Activated B cell treated with CpG ODN at 0.5 μM for 24 hours (primary cell): Measurements from ENCODE around the gene TRPC4. TPM values are rescaled to one million over a fixed set of nuclear protein-coding genes. Genes with fewer than 3 reads are reported as not detected.

Experiments used
- ATAC-seq: fragments of 200-7000 bp; cut with Tn5 transposase; one replicate; pipeline ENCODE4 v1.10.0; 2021; ENCODE audit warnings: low read depth, mild to moderate bottlenecking, moderate library complexity
- CTCF ChIA-PET: fragments of 350-600 bp; sonication (Branson Sonifier 250); formaldehyde crosslinking; loops from one replicate; lab custom pipeline; 2021; ENCODE audit warnings: antibody characterized with exemption; lab: Charles Lee
- POLR2A ChIA-PET: fragments of 350-600 bp; sonication (Branson Sonifier 250); formaldehyde crosslinking; loops from one replicate; lab custom pipeline; 2021; ENCODE audit warnings: antibody characterized with exemption; lab: Charles Lee
- DNase-seq: peaks from one replicate; pipeline ENCODE4 v3.0.0; 2022
- H3K27ac Mint-ChIP-seq: one replicate; pipeline ENCODE4 v1.8.0; 2020; ENCODE audit warnings: mixed read lengths
- H3K27me3 Mint-ChIP-seq: one replicate; pipeline ENCODE4 v1.8.0; 2021; ENCODE audit warnings: mixed read lengths
- H3K36me3 Mint-ChIP-seq: one replicate; pipeline ENCODE4 v1.8.0; 2021; ENCODE audit warnings: low read depth, mixed read lengths
- H3K4me1 Mint-ChIP-seq: one replicate; pipeline ENCODE4 v1.8.0; 2021; ENCODE audit warnings: mixed read lengths
- H3K4me3 Mint-ChIP-seq: one replicate; pipeline ENCODE4 v1.8.0; 2020; ENCODE audit warnings: mild to moderate bottlenecking, mixed read lengths
- H3K9me3 Mint-ChIP-seq: one replicate; pipeline ENCODE4 v1.8.0; 2020; ENCODE audit warnings: mixed read lengths
- CTCF ChIP-seq: fragments of 200-600 bp; IDR thresholded peaks from one replicate; pipeline ENCODE4 v1.8.0; 2022; ENCODE audit warnings: antibody characterized with exemption, mild to moderate bottlenecking
- intact Hi-C: fragments of 100-400 bp; cut with micrococcal nuclease; formaldehyde crosslinking; loops from one replicate; pipeline ENCODE4 v1.15.1; 2024
- total RNA-seq: library from RNA; stranded (reverse); gene quantifications from 2 replicates; pipeline ENCODE4 v1.2.3, GENCODE V29; 2022

TRPC4 gene
- total RNA-seq, 1 donor from 2014 or later = not detected

GRCh38 chr13:37657134-37657533 lies 212.4 kb downstream of the TRPC4 start:
- no peaks in the 10 kb centered on the region for H3K4me1 Mint-ChIP-seq
- ChIA-PET POLR2A (no interaction called here), CTCF (no interaction called here)
- DNase-seq = no peak
- H3K4me3 Mint-ChIP-seq = no peak overlapping the region
- TF ChIP-seq CTCF = no peak
- intact Hi-C loops = no loop called here
- no peaks in the 10 kb centered on the region for H3K36me3 Mint-ChIP-seq
- H3K27ac Mint-ChIP-seq = no peak overlapping the region
- H3K9me3 Mint-ChIP-seq = no peaks in the 10 kb centered on the region
- H3K27me3 Mint-ChIP-seq = no peaks in the 10 kb centered on the region
- ATAC-seq = no peak

GRCh38 chr13:37656247-37656940 lies 213.2 kb downstream of the TRPC4 start:
- no peaks in the 10 kb centered on the region for H3K4me1 Mint-ChIP-seq
- no peaks in the 10 kb centered on the region for H3K27me3 Mint-ChIP-seq
- ATAC-seq (no peak), DNase-seq (no peak)
- H3K36me3 Mint-ChIP-seq = no peaks in the 10 kb centered on the region
- no peaks in the 10 kb centered on the region for H3K9me3 Mint-ChIP-seq
- POLR2A ChIA-PET = no interaction called here
- H3K27ac Mint-ChIP-seq = no peak overlapping the region
- TF ChIP-seq CTCF = no peak
- CTCF ChIA-PET = no interaction called here
- intact Hi-C loops = no loop called here
- H3K4me3 Mint-ChIP-seq = no peak overlapping the region

GRCh38 chr13:37652596-37652995 lies 217.0 kb downstream of the TRPC4 start:
- Mint-ChIP-seq H3K4me3 (no peak overlapping the region), H3K36me3 (no peaks in the 10 kb centered on the region), H3K27me3 (no peaks in the 10 kb centered on the region), H3K9me3 (no peaks in the 10 kb centered on the region), H3K27ac (no peak overlapping the region), H3K4me1 (no peaks in the 10 kb centered on the region)
- no peak for TF ChIP-seq CTCF
- POLR2A ChIA-PET = no interaction called here
- DNase-seq = no peak
- intact Hi-C loops = no loop called here
- CTCF ChIA-PET = no interaction called here
- ATAC-seq = no peak

GRCh38 chr13:37651891-37652290 lies 217.7 kb downstream of the TRPC4 start:
- no peak overlapping the region for H3K27ac Mint-ChIP-seq
- POLR2A ChIA-PET = no interaction called here
- DNase-seq = no peak
- ATAC-seq = no peak
- no peak overlapping the region for H3K4me3 Mint-ChIP-seq
- intact Hi-C loops = no loop called here
- TF ChIP-seq CTCF = no peak
- CTCF ChIA-PET = no interaction called here
- no peaks in the 10 kb centered on the region for H3K36me3 Mint-ChIP-seq
- no peaks in the 10 kb centered on the region for H3K9me3 Mint-ChIP-seq
- no peaks in the 10 kb centered on the region for H3K4me1 Mint-ChIP-seq
- H3K27me3 Mint-ChIP-seq = no peaks in the 10 kb centered on the region

GRCh38 chr13:37648609-37649008 lies 221.0 kb downstream of the TRPC4 start:
- ATAC-seq = no peak
- CTCF ChIA-PET = no interaction called here

More at GRCh38 chr13:37648609-37649008, 221.0 kb downstream of the TRPC4 start:
- intact Hi-C loops = no loop called here
- H3K27ac Mint-ChIP-seq = no peak overlapping the region
- POLR2A ChIA-PET = no interaction called here
- H3K4me1 Mint-ChIP-seq = no peaks in the 10 kb centered on the region
- peaks cover 3% of the 10 kb centered on the region for H3K9me3 Mint-ChIP-seq
- no peak for DNase-seq
- H3K36me3 Mint-ChIP-seq = no peaks in the 10 kb centered on the region
- no peaks in the 10 kb centered on the region for H3K27me3 Mint-ChIP-seq
- H3K4me3 Mint-ChIP-seq = no peak overlapping the region
- TF ChIP-seq CTCF = no peak
